GM18873 (cell line): ENCODE results near the gene SLC22A16.
"Not testable (repeated sequence)": the region's sequence is repeated elsewhere in the genome, so short reads cannot be mapped to it uniquely, and the experiment has no call there.

ENCODE experiments used
- ATAC-seq: cut with Tn5 transposase; IDR thresholded peaks from one replicate; pipeline ENCODE4 v1.9.1; 2021; ENCODE audit warnings: mild to moderate bottlenecking, moderate library complexity, moderate number of reproducible peaks; ENCODE audit not compliant: unreplicated experiment, low FRiP score

SLC22A16 gene

GRCh38 chr6:110476046-110476849 lies at the start of gene SLC22A16:
SLC22A16 (minus strand) TSS chr6:110476613; CDS start chr6:110476574, 39 bp downstream.
- ATAC-seq, result no peak

GRCh38 chr6:110525001-110525400 lies 48.6 kb upstream of the SLC22A16 start:
- no peak for ATAC-seq

GRCh38 chr6:110524305-110524704 lies 47.9 kb upstream of the SLC22A16 start:
- ATAC-seq, result no peak

GRCh38 chr6:110523451-110524021 lies 47.1 kb upstream of the SLC22A16 start:
- no peak for ATAC-seq

GRCh38 chr6:110522427-110522826 lies 46.0 kb upstream of the SLC22A16 start:
- no peak for ATAC-seq

GRCh38 chr6:110520992-110521543 lies 44.7 kb upstream of the SLC22A16 start:
- no peak for ATAC-seq

GRCh38 chr6:110520209-110520965 lies 44.0 kb upstream of the SLC22A16 start:
- no peak for ATAC-seq

GRCh38 chr6:110517601-110518281 lies 41.3 kb upstream of the SLC22A16 start:
- ATAC-seq, result no peak

- no peak for ATAC-seq
These were observed 40.6 kb upstream of the SLC22A16 start for GRCh38 chr6:110517034-110517433.

GRCh38 chr6:110514818-110515217 lies 38.4 kb upstream of the SLC22A16 start:
- no peak for ATAC-seq

GRCh38 chr6:110512991-110513390 lies 36.6 kb upstream of the SLC22A16 start:
- no peak for ATAC-seq

- ATAC-seq, result not testable (repeated sequence)
These were observed 36.1 kb upstream of the SLC22A16 start for GRCh38 chr6:110512549-110512948.

- ATAC-seq, result no peak
These were observed 35.0 kb upstream of the SLC22A16 start for GRCh38 chr6:110511401-110511800.

- ATAC-seq, result no peak
These were observed 33.3 kb upstream of the SLC22A16 start for GRCh38 chr6:110509617-110510241.

GRCh38 chr6:110504891-110505290 lies 28.5 kb upstream of the SLC22A16 start:
- ATAC-seq, result not testable (repeated sequence)

GRCh38 chr6:110495949-110496348 lies 19.5 kb upstream of the SLC22A16 start:
- no peak for ATAC-seq

GRCh38 chr6:110493253-110493800 lies 16.9 kb upstream of the SLC22A16 start:
- no peak for ATAC-seq

- no peak for ATAC-seq
These were observed 16.2 kb upstream of the SLC22A16 start for GRCh38 chr6:110492584-110492983.

- no peak for ATAC-seq
These were observed 15.4 kb upstream of the SLC22A16 start for GRCh38 chr6:110491644-110492317.
